Astrocyte (in vitro differentiated cells and primary cell): Measurements from ENCODE around the gene TMC1. TPM values are rescaled to one million over a fixed set of nuclear protein-coding genes. Genes with fewer than 3 reads are reported as not detected.

Source experiments
- DNase-seq: peaks from one replicate; pipeline ENCODE4 v3.0.0-alpha.2; 2010; ENCODE audit warnings: low read depth
- FAIRE-seq: peaks from 2 replicates; lab custom pipeline; 2011; peaks lifted over from hg19 to GRCh38; lab: Jason Lieb, UNC
- H2AFZ ChIP-seq: 2 replicates; pipeline ENCODE4 v1.6.0; 2012; ENCODE audit warnings: low read depth, low read length, inconsistent platforms
- H3K27ac ChIP-seq: 2 replicates; pipeline ENCODE4 v1.5.1; 2011; ENCODE audit warnings: low read depth, low read length, inconsistent platforms
- H3K27me3 ChIP-seq: 2 replicates; pipeline ENCODE4 v1.6.0; 2011; ENCODE audit warnings: low read length, inconsistent platforms; ENCODE audit not compliant: insufficient read depth
- H3K36me3 ChIP-seq: 2 replicates; pipeline ENCODE4 v1.5.1; 2011; ENCODE audit warnings: low read length, inconsistent platforms; ENCODE audit not compliant: insufficient read depth
- H3K4me1 ChIP-seq: 2 replicates; pipeline ENCODE4 v1.5.1; 2011; ENCODE audit warnings: low read length, inconsistent platforms; ENCODE audit not compliant: insufficient read depth
- H3K4me2 ChIP-seq: 2 replicates; pipeline ENCODE4 v1.6.0; 2012; ENCODE audit warnings: low read length, inconsistent platforms
- H3K4me3 ChIP-seq: 2 replicates; pipeline ENCODE4 v1.5.1; 2011; ENCODE audit warnings: low read depth, mild to moderate bottlenecking, low read length, inconsistent platforms; ENCODE audit not compliant: insufficient read depth
- H3K79me2 ChIP-seq: 2 replicates; pipeline ENCODE4 v1.6.0; 2012; ENCODE audit warnings: mild to moderate bottlenecking, low read length, inconsistent platforms; ENCODE audit not compliant: insufficient read depth
- H3K9ac ChIP-seq: 2 replicates; pipeline ENCODE4 v1.6.0; 2012; ENCODE audit warnings: mild to moderate bottlenecking, low read length, inconsistent platforms
- H3K9me3 ChIP-seq: 2 replicates; pipeline ENCODE4 v1.5.1; 2012; ENCODE audit warnings: low read depth, mild to moderate bottlenecking, low read length, inconsistent platforms; ENCODE audit not compliant: insufficient read depth
- H4K20me1 ChIP-seq: 2 replicates; pipeline ENCODE4 v1.6.0; 2012; ENCODE audit warnings: low read length, inconsistent platforms; ENCODE audit not compliant: insufficient read depth
- H3K27ac Mint-ChIP-seq: one replicate; pipeline ENCODE4 v1.8.0; 2021; ENCODE audit warnings: mild to moderate bottlenecking, mixed read lengths; ENCODE audit not compliant: unreplicated experiment
- H3K27me3 Mint-ChIP-seq: one replicate; pipeline ENCODE4 v1.8.0; 2021; ENCODE audit warnings: low read depth, mixed read lengths; ENCODE audit not compliant: unreplicated experiment
- H3K36me3 Mint-ChIP-seq: one replicate; pipeline ENCODE4 v1.8.0; 2021; ENCODE audit warnings: low read depth, mixed read lengths; ENCODE audit not compliant: unreplicated experiment
- H3K4me1 Mint-ChIP-seq: one replicate; pipeline ENCODE4 v1.8.0; 2021; ENCODE audit warnings: low read depth, mixed read lengths; ENCODE audit not compliant: unreplicated experiment
- H3K4me3 Mint-ChIP-seq: one replicate; pipeline ENCODE4 v1.8.0; 2021; ENCODE audit warnings: mild to moderate bottlenecking, moderate library complexity, mixed read lengths; ENCODE audit not compliant: unreplicated experiment
- H3K9me3 Mint-ChIP-seq: one replicate; pipeline ENCODE4 v1.8.0; 2021; ENCODE audit warnings: mild to moderate bottlenecking, mixed read lengths; ENCODE audit not compliant: unreplicated experiment
- EZH2 ChIP-seq: IDR thresholded peaks from 2 replicates; pipeline ENCODE4 v1.6.1; 2012; ENCODE audit warnings: mild to moderate bottlenecking, low read length, inconsistent platforms; ENCODE audit not compliant: insufficient read depth
- total RNA-seq: library from RNA; stranded (reverse); gene quantifications from 2 replicates; pipeline ENCODE4 v1.2.1, GENCODE V29; 2021
- TF ChIP-seq, protein P1 (sequence below): IDR thresholded peaks from 2 replicates; pipeline ENCODE4 v1.5.1; 2011; ENCODE audit warnings: low read depth, mild to moderate bottlenecking, inconsistent platforms, low read length, moderate library complexity; ENCODE audit not compliant: insufficient read depth

The TMC1 gene
- total RNA-seq, 1 donor from 2014 or later: not detected

DNA sequence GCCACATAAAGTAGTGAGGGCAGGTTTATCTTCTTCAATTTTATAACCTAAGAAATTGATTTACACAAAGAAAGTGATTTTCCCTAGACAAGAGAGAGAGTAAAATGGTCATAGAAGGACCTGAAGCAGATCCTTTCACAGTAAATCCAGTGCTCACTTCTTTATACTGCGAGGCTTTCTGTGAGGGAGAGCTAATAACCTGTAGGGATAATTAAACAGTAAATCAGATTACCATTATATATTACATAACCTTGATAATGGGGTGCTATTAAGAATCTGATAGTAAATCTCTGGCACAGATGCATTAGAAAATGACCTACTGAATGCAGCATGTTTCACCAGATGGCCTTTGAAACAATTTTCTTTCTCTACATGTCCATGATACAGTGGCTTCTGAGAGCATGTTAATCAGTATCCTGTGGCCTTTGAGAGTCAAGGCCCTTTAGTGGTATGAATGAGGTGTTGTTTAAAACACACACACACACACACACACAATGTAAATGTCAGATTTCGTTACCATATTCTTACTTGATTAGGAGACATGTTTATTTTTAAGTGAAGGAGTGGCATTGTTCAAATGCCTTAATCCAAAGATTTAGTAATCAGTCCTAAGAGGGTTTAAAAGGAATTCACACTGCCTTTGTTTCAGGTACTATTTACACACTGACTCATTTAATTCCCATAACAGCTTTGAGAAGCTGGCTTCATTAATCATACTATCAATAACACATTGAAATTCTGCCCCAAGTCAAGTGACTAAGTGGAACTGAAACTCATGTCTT lies 306.7 kb downstream of the TMC1 start:
- Histone ChIP-seq H3K9ac (no peak overlapping the region), H3K9me3 (no peaks in the 10 kb centered on the region), H3K4me1 (peaks cover 8% of the 10 kb centered on the region), H4K20me1 (no peaks in the 10 kb centered on the region), H3K79me2 (no peaks in the 10 kb centered on the region), H3K4me2 (peak overlapping the region; percentile 16), H3K36me3 (no peaks in the 10 kb centered on the region), H3K4me3 (no peak overlapping the region), H3K27me3 (peaks cover 3% of the 10 kb centered on the region), H2AFZ (no peak overlapping the region), H3K27ac (peak overlapping the region; percentile 12)
- FAIRE-seq (no peak), DNase-seq (peak; percentile 77)
- no peak overlapping the region for H3K4me3 Mint-ChIP-seq
- TF ChIP-seq, protein P1, sequence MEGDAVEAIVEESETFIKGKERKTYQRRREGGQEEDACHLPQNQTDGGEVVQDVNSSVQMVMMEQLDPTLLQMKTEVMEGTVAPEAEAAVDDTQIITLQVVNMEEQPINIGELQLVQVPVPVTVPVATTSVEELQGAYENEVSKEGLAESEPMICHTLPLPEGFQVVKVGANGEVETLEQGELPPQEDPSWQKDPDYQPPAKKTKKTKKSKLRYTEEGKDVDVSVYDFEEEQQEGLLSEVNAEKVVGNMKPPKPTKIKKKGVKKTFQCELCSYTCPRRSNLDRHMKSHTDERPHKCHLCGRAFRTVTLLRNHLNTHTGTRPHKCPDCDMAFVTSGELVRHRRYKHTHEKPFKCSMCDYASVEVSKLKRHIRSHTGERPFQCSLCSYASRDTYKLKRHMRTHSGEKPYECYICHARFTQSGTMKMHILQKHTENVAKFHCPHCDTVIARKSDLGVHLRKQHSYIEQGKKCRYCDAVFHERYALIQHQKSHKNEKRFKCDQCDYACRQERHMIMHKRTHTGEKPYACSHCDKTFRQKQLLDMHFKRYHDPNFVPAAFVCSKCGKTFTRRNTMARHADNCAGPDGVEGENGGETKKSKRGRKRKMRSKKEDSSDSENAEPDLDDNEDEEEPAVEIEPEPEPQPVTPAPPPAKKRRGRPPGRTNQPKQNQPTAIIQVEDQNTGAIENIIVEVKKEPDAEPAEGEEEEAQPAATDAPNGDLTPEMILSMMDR: no peak
- TF ChIP-seq EZH2: no peak
- H3K4me1 Mint-ChIP-seq: peaks cover 5% of the 10 kb centered on the region
- no peaks in the 10 kb centered on the region for H3K27me3 Mint-ChIP-seq
- H3K27ac Mint-ChIP-seq: no peak overlapping the region
- H3K36me3 Mint-ChIP-seq: no peaks in the 10 kb centered on the region
- H3K9me3 Mint-ChIP-seq: no peaks in the 10 kb centered on the region

- Mint-ChIP-seq H3K4me3 (no peak overlapping the region), H3K27me3 (no peaks in the 10 kb centered on the region), H3K36me3 (no peaks in the 10 kb centered on the region), H3K27ac (no peak overlapping the region), H3K4me1 (peaks cover 7% of the 10 kb centered on the region), H3K9me3 (no peaks in the 10 kb centered on the region)
- TF ChIP-seq EZH2: no peak
- TF ChIP-seq, protein P1: no peak
- Histone ChIP-seq H3K4me3 (no peak overlapping the region), H3K4me1 (no peaks in the 10 kb centered on the region), H3K27ac (no peak overlapping the region), H3K27me3 (peaks cover 3% of the 10 kb centered on the region), H3K4me2 (no peak overlapping the region), H4K20me1 (no peaks in the 10 kb centered on the region), H3K36me3 (no peaks in the 10 kb centered on the region), H3K9ac (no peak overlapping the region), H3K79me2 (no peaks in the 10 kb centered on the region), H3K9me3 (no peaks in the 10 kb centered on the region), H2AFZ (no peak overlapping the region)
- DNase-seq: no peak
- no peak for FAIRE-seq
Measured at GRCh38 chr9:72834994-72835393, 313.6 kb downstream of the TMC1 start.

DNA sequence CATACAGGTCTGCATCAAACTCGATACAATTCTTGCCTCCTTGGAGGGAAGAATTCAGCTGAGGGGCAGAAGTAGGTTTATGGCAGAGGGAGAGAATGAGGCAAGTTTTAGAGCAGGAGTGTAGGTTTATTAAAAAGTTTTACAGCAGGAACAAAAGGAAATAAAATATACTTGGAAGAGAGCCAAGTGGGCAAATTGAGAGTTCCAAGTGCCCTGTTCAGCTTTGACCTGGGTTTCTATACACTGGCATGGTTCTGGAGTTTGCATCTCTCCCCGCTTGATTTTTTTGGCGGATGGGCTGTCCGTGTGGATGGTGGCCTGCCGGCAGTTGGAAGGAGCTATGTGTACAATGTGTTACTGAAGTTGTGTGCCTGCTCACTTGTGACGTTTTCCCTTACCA lies 315.4 kb downstream of the TMC1 start:
- no peak overlapping the region for H3K27ac Mint-ChIP-seq
- no peak overlapping the region for H3K4me3 Mint-ChIP-seq
- no peak for FAIRE-seq

More for the DNA sequence above, 315.4 kb downstream of the TMC1 start:
- Histone ChIP-seq H3K79me2 (no peaks in the 10 kb centered on the region), H4K20me1 (no peaks in the 10 kb centered on the region), H2AFZ (no peak overlapping the region), H3K9ac (no peak overlapping the region), H3K4me2 (no peak overlapping the region), H3K9me3 (no peaks in the 10 kb centered on the region), H3K36me3 (no peaks in the 10 kb centered on the region), H3K4me3 (no peak overlapping the region), H3K27me3 (peaks cover 3% of the 10 kb centered on the region), H3K4me1 (no peaks in the 10 kb centered on the region), H3K27ac (no peak overlapping the region)
- DNase-seq: no peak
- Mint-ChIP-seq H3K4me1 (peaks cover 7% of the 10 kb centered on the region), H3K36me3 (no peaks in the 10 kb centered on the region), H3K9me3 (no peaks in the 10 kb centered on the region), H3K27me3 (no peaks in the 10 kb centered on the region)
- TF ChIP-seq EZH2: no peak
- TF ChIP-seq, protein P1: no peak
